HEK293 (cell line): ENCODE results near the gene HOXD3.

Experiments used
- CTCF ChIA-PET: fragments of 350-600 bp; formaldehyde crosslinking; extraction: SDS; loops from one replicate; lab custom pipeline; 2021; ENCODE audit warnings: antibody characterized with exemption; lab: Yijun Ruan, JAX
- POLR2A ChIA-PET: fragments of 300-600 bp; formaldehyde crosslinking; extraction: SDS; loops from one replicate; lab custom pipeline; 2020; ENCODE audit warnings: antibody characterized with exemption, inconsistent platforms; lab: Yijun Ruan, JAX
- H3K27ac ChIP-seq: fragments of 200-500 bp; sonication (Bioruptor generic); 2 replicates; pipeline ENCODE4 v1.5.1; 2014; ENCODE audit warnings: low read depth, low read length, control low read depth, inconsistent platforms; ENCODE audit errors: extremely low read depth
- H3K36me3 ChIP-seq, 2 experiments: fragments of 200-500 bp in 1 of 2; sonication (Bioruptor generic) in 1 of 2; 1 replicate in 1 of 2; 2 replicates in 1 of 2; pipeline ENCODE4 v1.5.1; 2014 to 2017; ENCODE audit warnings: inconsistent platforms in 2 of 2, low read length in 2 of 2; ENCODE audit not compliant: control insufficient read depth in 2 of 2, insufficient read depth in 1 of 2
- H3K4me1 ChIP-seq: fragments of 200-500 bp; sonication (Bioruptor generic); 2 replicates; pipeline ENCODE4 v1.5.1; 2014; ENCODE audit warnings: mild to moderate bottlenecking, low read length, inconsistent platforms; ENCODE audit not compliant: control insufficient read depth, insufficient read depth
- H3K4me3 ChIP-seq: 2 replicates; pipeline ENCODE4 v1.5.1; 2011; ENCODE audit warnings: low read depth, mild to moderate bottlenecking, control low read depth, low read length, moderate library complexity
- H3K9me3 ChIP-seq: fragments of 200-500 bp; sonication (Bioruptor generic); 2 replicates; pipeline ENCODE4 v1.5.1; 2014; ENCODE audit warnings: low read depth, low read length, inconsistent platforms; ENCODE audit not compliant: control insufficient read depth, insufficient read depth
- HOXC10 ChIP-seq: sonication (generic); formaldehyde crosslinking; IDR thresholded peaks from 2 replicates; pipeline ENCODE4 v1.8.1; 2023; ENCODE audit warnings: mild to moderate bottlenecking, missing genetic modification reagents
- KLF16 ChIP-seq: fragments of 450-650 bp; formaldehyde crosslinking; IDR thresholded peaks from 2 replicates; pipeline ENCODE4 v1.5.1; 2017; ENCODE audit warnings: missing biosample characterization, missing genetic modification characterization
- KLF8 ChIP-seq: fragments of 450-650 bp; formaldehyde crosslinking; IDR thresholded peaks from 2 replicates; pipeline ENCODE4 v1.5.1; 2016; ENCODE audit warnings: missing biosample characterization, missing genetic modification characterization
- MZF1 ChIP-seq: fragments of 450-650 bp; formaldehyde crosslinking; IDR thresholded peaks from 2 replicates; pipeline ENCODE4 v1.5.1; 2017; ENCODE audit warnings: missing biosample characterization, missing genetic modification characterization, borderline replicate concordance
- OSR2 ChIP-seq: fragments of 450-650 bp; formaldehyde crosslinking; IDR thresholded peaks from 2 replicates; pipeline ENCODE4 v1.5.1; 2016; ENCODE audit warnings: missing biosample characterization, missing genetic modification characterization
- OVOL3 ChIP-seq: fragments of 450-650 bp; formaldehyde crosslinking; IDR thresholded peaks from 2 replicates; pipeline ENCODE4 v1.5.1; 2016; ENCODE audit warnings: missing biosample characterization, missing genetic modification characterization
- PRDM10 ChIP-seq: fragments of 450-650 bp; formaldehyde crosslinking; IDR thresholded peaks from 2 replicates; pipeline ENCODE4 v1.5.1; 2016; ENCODE audit warnings: missing biosample characterization, missing genetic modification characterization
- ZBTB1 ChIP-seq: fragments of 450-650 bp; formaldehyde crosslinking; IDR thresholded peaks from 2 replicates; pipeline ENCODE4 v1.5.1; 2016; ENCODE audit warnings: missing biosample characterization, missing genetic modification characterization
- ZBTB49 ChIP-seq: fragments of 450-650 bp; formaldehyde crosslinking; IDR thresholded peaks from 2 replicates; pipeline ENCODE4 v1.5.1; 2016; ENCODE audit warnings: missing biosample characterization, missing genetic modification characterization, low read depth
- ZNF221 ChIP-seq: fragments of 450-650 bp; formaldehyde crosslinking; IDR thresholded peaks from 2 replicates; pipeline ENCODE4 v1.5.1; 2017; ENCODE audit warnings: missing biosample characterization, missing genetic modification characterization, borderline replicate concordance
- ZNF23 ChIP-seq: fragments of 450-650 bp; formaldehyde crosslinking; IDR thresholded peaks from 2 replicates; pipeline ENCODE4 v1.5.1; 2016; ENCODE audit warnings: missing biosample characterization, missing genetic modification characterization, borderline replicate concordance
- ZNF449 ChIP-seq: fragments of 450-650 bp; formaldehyde crosslinking; IDR thresholded peaks from 2 replicates; pipeline ENCODE4 v1.5.1; 2017; ENCODE audit warnings: missing biosample characterization, mild to moderate bottlenecking, missing genetic modification characterization, moderate library complexity
- ZNF510 ChIP-seq: fragments of 450-650 bp; formaldehyde crosslinking; IDR thresholded peaks from 2 replicates; pipeline ENCODE4 v1.5.1; 2018; ENCODE audit warnings: mild to moderate bottlenecking, missing genetic modification characterization, missing biosample characterization; ENCODE audit not compliant: insufficient replicate concordance
- ZNF560 ChIP-seq: fragments of 450-650 bp; formaldehyde crosslinking; IDR thresholded peaks from 2 replicates; pipeline ENCODE4 v1.5.1; 2017; ENCODE audit warnings: missing biosample characterization, missing genetic modification characterization, borderline replicate concordance
- ZNF600 ChIP-seq: fragments of 450-650 bp; formaldehyde crosslinking; IDR thresholded peaks from 2 replicates; pipeline ENCODE4 v1.5.1; 2016; ENCODE audit warnings: missing biosample characterization, missing genetic modification characterization
- ZNF626 ChIP-seq: fragments of 450-650 bp; sonication (Bioruptor Pico); formaldehyde crosslinking; IDR thresholded peaks from 2 replicates; pipeline ENCODE4 v1.5.1; 2018; ENCODE audit warnings: missing biosample characterization, missing genetic modification characterization, inconsistent platforms
- ZNF660 ChIP-seq: fragments of 450-650 bp; IDR thresholded peaks from 2 replicates; pipeline ENCODE4 v1.5.1; 2018; ENCODE audit warnings: missing biosample characterization, mild to moderate bottlenecking, missing genetic modification characterization
- ZNF701 ChIP-seq: fragments of 450-650 bp; formaldehyde crosslinking; IDR thresholded peaks from 2 replicates; pipeline ENCODE4 v1.5.1; 2016; ENCODE audit warnings: missing biosample characterization, missing genetic modification characterization
- ZNF837 ChIP-seq: fragments of 450-650 bp; formaldehyde crosslinking; IDR thresholded peaks from 2 replicates; pipeline ENCODE4 v1.5.1; 2016; ENCODE audit warnings: missing biosample characterization, missing genetic modification characterization

Gene HOXD3

GRCh38 chr2:176174382-176174823, 17.3 kb downstream of the HOXD3 start:
- TF ChIP-seq ZNF221 (tag by site-specific recombination) (no peak), KLF8 (tag by site-specific recombination) (no peak), ZNF837 (no peak), ZNF449 (no peak), MZF1 (tag by site-specific recombination) (no peak), KLF16 (tag by site-specific recombination) (no peak), ZBTB1 (tag by site-specific recombination) (no peak), HOXC10 (CRISPR knock-in tag) (no peak), ZNF510 (tag by site-specific recombination) (no peak), ZNF23 (tag by site-specific recombination) (no peak), ZNF600 (tag by site-specific recombination) (no peak), ZBTB49 (no peak), OSR2 (tag by site-specific recombination) (no peak), ZNF660 (tag by site-specific recombination) (no peak), ZNF626 (tag by site-specific recombination) (no peak), ZNF701 (no peak), OVOL3 (no peak), PRDM10 (no peak), ZNF560 (tag by site-specific recombination) (no peak)
- TF ChIP-seq, all 188 proteins: peak for 0
- ChIA-PET POLR2A (no interaction called here), CTCF (interaction anchor here (1.0 kb wide), 1 partner anchor 47 kb away, joined by 3 read pairs; no protein-coding TSS in a partner anchor)
- no peak overlapping the region for H3K27ac ChIP-seq
- peaks cover 0 to 23% of the 10 kb centered on the region in 2 experiments; a peak in 1 of 3 replicates for H3K36me3 ChIP-seq
- H3K4me1 ChIP-seq, result peaks cover 4% of the 10 kb centered on the region; the same call in 1 of the 2 replicates
- no peak overlapping the region for H3K4me3 ChIP-seq
- no peaks in the 10 kb centered on the region for H3K9me3 ChIP-seq
